B cell (primary cell): Measurements from ENCODE around the gene FAM3B. TPM values are rescaled to one million over a fixed set of nuclear protein-coding genes. Genes with fewer than 3 reads are reported as not detected.
A peak's percentile ranks its signal among the peaks of the same experiment; 100 is the strongest.

Source experiments
- ATAC-seq: fragments of 200-7000 bp; cut with Tn5 transposase; one replicate; pipeline ENCODE4 v1.10.0; 2021; ENCODE audit warnings: low read depth, mild to moderate bottlenecking, moderate number of reproducible peaks, moderate library complexity
- CTCF ChIA-PET: fragments of 350-600 bp; sonication (Branson Sonifier 250); formaldehyde crosslinking; loops from one replicate; lab custom pipeline; 2021; ENCODE audit warnings: antibody characterized with exemption, inconsistent platforms; lab: Charles Lee
- POLR2A ChIA-PET: fragments of 350-600 bp; sonication (Branson Sonifier 250); formaldehyde crosslinking; loops from one replicate; lab custom pipeline; 2021; ENCODE audit warnings: antibody characterized with exemption; lab: Charles Lee
- DNase-seq: peaks from one replicate; pipeline ENCODE4 v3.0.0; 2013
- H2AFZ ChIP-seq: 2 replicates; pipeline ENCODE4 v1.6.1; 2012; ENCODE audit warnings: mild to moderate bottlenecking, low read depth, low read length; ENCODE audit not compliant: insufficient read depth, poor library complexity, severe bottlenecking
- H3K27ac ChIP-seq, 2 donors: 1 replicate in 1 of 2; 2 replicates in 1 of 2; pipeline ENCODE4 v1.5.1; 2012 to 2013; ENCODE audit warnings: low read length in 2 of 2, mild to moderate bottlenecking in 2 of 2, moderate library complexity in 1 of 2
- H3K27me3 ChIP-seq, 4 experiments: fragments of 200-600 bp in 1 of 4; sonication (generic) in 1 of 4; replicated peaks in 1 of 4; 1 replicate in 2 of 4; 2 replicates in 2 of 4; pipeline versions ENCODE4 v1.6.1 to v1.7.0; 2013 to 2016; ENCODE audit warnings: low read length in 3 of 4, mild to moderate bottlenecking in 2 of 4, mixed read lengths in 1 of 4, moderate library complexity in 1 of 4; ENCODE audit not compliant: insufficient read depth in 4 of 4, control insufficient read depth in 3 of 4; ENCODE audit errors: control extremely low read depth in 1 of 4
- H3K36me3 ChIP-seq, 2 experiments: replicated peaks in 1 of 2; 1 replicate in 1 of 2; 2 replicates in 1 of 2; pipeline versions ENCODE4 v1.6.1 to v1.7.1; 2013; ENCODE audit warnings: low read length in 1 of 2; ENCODE audit not compliant: insufficient read depth in 2 of 2, control insufficient read depth in 1 of 2; ENCODE audit errors: control extremely low read depth in 1 of 2, extremely low read depth in 1 of 2
- H3K4me1 ChIP-seq, 2 donors: fragments of 200-600 bp in 1 of 2; sonication (generic) in 1 of 2; 1 replicate in 1 of 2; 2 replicates in 1 of 2; pipeline versions ENCODE4 v1.5.1 to v1.6.1; 2013 to 2017; ENCODE audit warnings: low read length in 2 of 2; ENCODE audit not compliant: control insufficient read depth in 2 of 2, insufficient read depth in 2 of 2
- H3K4me2 ChIP-seq: replicated peaks from 2 replicates; pipeline ENCODE3; 2012; ENCODE audit warnings: mild to moderate bottlenecking, low read depth, low read length; ENCODE audit not compliant: poor library complexity, severe bottlenecking
- H3K4me3 ChIP-seq, 5 experiments: fragments of 200-600 bp in 1 of 5; sonication (generic) in 1 of 5; 1 replicate in 3 of 5; 2 replicates in 2 of 5; pipeline versions ENCODE4 v1.5.1 to v1.7.0; 2011 to 2016; ENCODE audit warnings: low read length in 4 of 5, mild to moderate bottlenecking in 4 of 5, low read depth in 2 of 5, control low read depth in 1 of 5, moderate library complexity in 1 of 5; ENCODE audit not compliant: insufficient read depth in 1 of 5; ENCODE audit errors: control extremely low read depth in 1 of 5, extremely low read depth in 1 of 5
- H3K79me2 ChIP-seq: fragments of 200-600 bp; sonication (generic); one replicate; pipeline ENCODE4 v1.6.0; 2016; ENCODE audit warnings: low read length; ENCODE audit not compliant: control insufficient read depth, insufficient read depth
- H3K9ac ChIP-seq: fragments of 200-600 bp; sonication (generic); 2 replicates; pipeline ENCODE4 v1.6.1; 2017; ENCODE audit warnings: mild to moderate bottlenecking, low read length, moderate library complexity
- H3K9me3 ChIP-seq, 3 donors: one replicate each; pipeline versions ENCODE4 v1.6.1 to v1.7.1; 2013; ENCODE audit warnings: low read length in 2 of 3; ENCODE audit not compliant: control insufficient read depth in 2 of 3, insufficient read depth in 1 of 3; ENCODE audit errors: control extremely low read depth in 1 of 3
- H4K20me1 ChIP-seq: 2 replicates; pipeline ENCODE4 v1.6.0; 2012; ENCODE audit warnings: mild to moderate bottlenecking, low read length; ENCODE audit not compliant: insufficient read depth, control insufficient read depth, poor library complexity, severe bottlenecking
- H3K27ac Mint-ChIP-seq: one replicate; pipeline ENCODE4 v1.8.0; 2021; ENCODE audit warnings: mixed read lengths
- H3K27me3 Mint-ChIP-seq: one replicate; pipeline ENCODE4 v1.8.0; 2021; ENCODE audit warnings: mixed read lengths
- H3K4me1 Mint-ChIP-seq: one replicate; pipeline ENCODE4 v1.8.0; 2021; ENCODE audit warnings: mixed read lengths
- H3K4me3 Mint-ChIP-seq: one replicate; pipeline ENCODE4 v1.8.0; 2021; ENCODE audit warnings: mixed read lengths
- H3K9me3 Mint-ChIP-seq: one replicate; pipeline ENCODE4 v1.8.0; 2022; ENCODE audit warnings: mixed read lengths; ENCODE audit not compliant: insufficient read depth
- CTCF ChIP-seq: fragments of 200-600 bp; IDR thresholded peaks from one replicate; pipeline ENCODE4 v1.8.0; 2022; ENCODE audit warnings: antibody characterized with exemption, mild to moderate bottlenecking
- EZH2 ChIP-seq: IDR thresholded peaks from 2 replicates; pipeline ENCODE4 v1.6.1; 2012; ENCODE audit warnings: borderline replicate concordance, low read depth, mild to moderate bottlenecking, moderate library complexity, low read length; ENCODE audit not compliant: insufficient read depth, poor library complexity, severe bottlenecking
- WGBS: methylation state at CpG from one replicate; pipeline ENCODE4 v1.1.5; 2013; ENCODE audit warnings: missing lambda C conversion rate; ENCODE audit not compliant: insufficient coverage; 5-methylcytosine and 5-hydroxymethylcytosine counted together
- intact Hi-C: fragments of 100-400 bp; cut with micrococcal nuclease; formaldehyde crosslinking; loops from one replicate; pipeline ENCODE4 v1.10.0; 2022
- polyA plus RNA-seq: library from polyadenylated mRNA; depleted of rRNA; stranded (reverse); fragments of >200 nt; gene quantifications from 2 replicates; pipeline ENCODE4 v1.2.3, GENCODE V29; 2012
- total RNA-seq, 2 donors: library from RNA; stranded (reverse); fragments of 120-200 nt in 1 of 2; gene quantifications; 1 replicate in 1 of 2; 2 replicates in 1 of 2; pipeline versions ENCODE4 v1.2.3 to v1.2.4, GENCODE V29; 2013 to 2022

FAM3B gene
- total and polyA plus RNA-seq, 2 donors (not counting 1 experiment from before 2014, with no cell fraction given) = 0.09 TPM; not detected in 1

GRCh38 chr21:41367945-41368734, 51.5 kb downstream of the FAM3B start:
- peak overlapping the region; percentile 80 for H3K4me2 ChIP-seq
- intact Hi-C loops = loop anchor here (2.0 to 10.0 kb wide), 5 partner anchors 59 to 867 kb away; partner anchors contain the start of gene MX1
- H2AFZ ChIP-seq = peak overlapping the region; percentile 72
- ChIA-PET POLR2A (interaction anchor here (0.8 to 2.7 kb wide), 4 partner anchors 55 to 85 kb away, joined by 3 to 17 read pairs (median 4); partner anchors contain the start of gene MX1), CTCF (interaction anchor here (0.6 to 4.1 kb wide), 14 partner anchors 9 to 449 kb away, joined by 3 to 46 read pairs (median 4); partner anchors contain the start of gene MX1)
- peaks cover 69% of the 10 kb centered on the region for H3K79me2 ChIP-seq
- no peaks in the 10 kb centered on the region for H3K9me3 ChIP-seq
- 30% methylated on average over 11 of the region's 15 CpGs for WGBS
- H3K36me3 ChIP-seq = peaks cover 0 to 19% of the 10 kb centered on the region in 2 experiments
- H3K27ac ChIP-seq = peak overlapping the region; percentile 69 to 88
- no peaks in the 10 kb centered on the region for H3K27me3 ChIP-seq
- H3K9ac ChIP-seq = peak overlapping the region; percentile 57
- peaks cover 85% of the 10 kb centered on the region for H3K4me1 Mint-ChIP-seq
- peaks cover 74 to 81% of the 10 kb centered on the region in 2 donors for H3K4me1 ChIP-seq
- TF ChIP-seq CTCF = no peak
- peak overlapping the region in 4 of 5 experiments; percentile 32 to 81 (median 60) for H3K4me3 ChIP-seq
- peak; percentile 77 for ATAC-seq
- no peaks in the 10 kb centered on the region for H3K27me3 Mint-ChIP-seq
- H3K9me3 Mint-ChIP-seq = no peaks in the 10 kb centered on the region
- H3K27ac Mint-ChIP-seq = peak overlapping the region; percentile 87
- peak; percentile 86 for DNase-seq
- no peaks in the 10 kb centered on the region for H4K20me1 ChIP-seq
- H3K4me3 Mint-ChIP-seq = peak overlapping the region; percentile 74

GRCh38 chr21:41368735-41369104, 52.1 kb downstream of the FAM3B start:
- Mint-ChIP-seq H3K9me3 (no peaks in the 10 kb centered on the region), H3K4me3 (peak overlapping the region; percentile 74), H3K27ac (peak overlapping the region; percentile 87), H3K4me1 (peaks cover 79% of the 10 kb centered on the region), H3K27me3 (no peaks in the 10 kb centered on the region)
- ChIA-PET CTCF (interaction anchor here (0.6 to 4.1 kb wide), 12 partner anchors 9 to 448 kb away, joined by 3 to 46 read pairs (median 4); partner anchors contain the start of gene MX1), POLR2A (interaction anchor here (1.1 to 2.7 kb wide), 3 partner anchors 56 to 62 kb away, joined by 3 to 17 read pairs (median 5); partner anchors contain the start of gene MX1)
- Histone ChIP-seq H3K9me3 (no peaks in the 10 kb centered on the region), H3K27me3 (no peaks in the 10 kb centered on the region), H3K79me2 (peaks cover 69% of the 10 kb centered on the region), H3K4me1 (peaks cover 68 to 76% of the 10 kb centered on the region in 2 donors), H3K27ac (peak overlapping the region; percentile 69 to 88), H3K4me2 (peak overlapping the region; percentile 80), H2AFZ (peak overlapping the region; percentile 72), H4K20me1 (no peaks in the 10 kb centered on the region), H3K36me3 (peaks cover 0 to 17% of the 10 kb centered on the region in 2 experiments), H3K9ac (peak overlapping the region; percentile 57), H3K4me3 (peak overlapping the region in 4 of 5 experiments; percentile 45 to 81 (median 60))
- no peak for DNase-seq
- ATAC-seq = no peak
- 10% methylated on average over 2 of the region's 4 CpGs for WGBS
- intact Hi-C loops = loop anchor here (1.0 to 10.0 kb wide), 7 partner anchors 7 to 866 kb away; partner anchors contain the start of gene MX1
- no peak for TF ChIP-seq CTCF
- no peak for TF ChIP-seq EZH2
